ENCODE data around the gene DENND2A.
"Not testable (repeated sequence)": the region's sequence is repeated elsewhere in the genome, so short reads cannot be mapped to it uniquely, and the experiment has no call there.

The DENND2A gene

DNA sequence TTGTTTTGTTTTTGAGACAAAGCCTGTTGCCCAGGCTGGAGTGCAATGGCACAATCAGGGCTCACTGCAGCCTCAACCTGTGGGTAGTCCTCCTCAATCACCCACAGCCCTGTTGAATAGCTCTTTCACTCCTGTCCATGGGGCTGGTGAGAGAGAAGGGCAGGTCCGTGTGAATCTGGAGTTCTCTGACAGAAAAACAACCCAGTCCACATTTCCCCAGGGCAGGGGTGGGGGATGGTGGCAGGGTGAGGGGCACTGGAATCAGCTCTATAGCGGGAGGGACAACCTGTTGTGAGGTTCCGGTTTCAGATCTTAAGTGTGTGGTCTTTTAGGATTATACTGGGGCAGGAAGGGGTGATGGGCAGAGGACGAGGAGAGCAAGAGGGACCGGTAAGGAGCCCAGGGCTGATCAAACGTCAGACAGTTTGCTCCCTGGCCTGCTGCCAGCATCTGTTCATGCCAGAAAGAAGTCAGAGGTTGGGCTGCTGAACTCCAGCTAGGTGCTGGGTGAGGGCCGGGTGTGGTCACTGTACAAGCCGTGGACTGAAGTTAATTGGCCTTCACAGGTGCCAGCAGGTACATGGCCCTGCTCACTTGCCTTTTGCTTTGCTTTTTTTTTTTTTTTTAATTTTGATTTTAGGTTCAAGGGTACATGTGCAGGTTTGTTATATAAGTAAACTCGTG, 128.2 kb downstream of the DENND2A start:
- DNase-seq (ENCODE audit: low read depth in 2 of 2): no peak

DNA sequence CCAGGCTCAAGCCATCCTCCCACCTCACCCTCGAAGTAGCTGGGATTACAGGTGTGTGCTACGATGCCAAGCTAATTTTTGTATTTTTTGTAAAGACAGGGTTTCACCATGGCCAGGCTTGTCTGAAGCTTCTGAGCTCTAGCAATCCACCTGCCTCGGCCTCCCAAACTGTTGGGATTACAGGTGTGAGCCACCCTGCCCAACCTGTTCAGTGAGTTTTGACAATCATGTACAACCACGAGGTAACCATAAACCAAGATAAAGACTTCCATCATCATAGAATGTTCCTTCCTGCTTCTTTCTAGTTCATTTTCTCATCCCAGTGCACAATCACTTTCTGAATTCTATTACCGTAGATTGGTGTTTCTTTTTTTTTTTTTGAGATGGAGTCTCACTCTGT, 130.8 kb downstream of the DENND2A start:
- DNase-seq (ENCODE audit: low read depth in 2 of 2): no peak

DNA sequence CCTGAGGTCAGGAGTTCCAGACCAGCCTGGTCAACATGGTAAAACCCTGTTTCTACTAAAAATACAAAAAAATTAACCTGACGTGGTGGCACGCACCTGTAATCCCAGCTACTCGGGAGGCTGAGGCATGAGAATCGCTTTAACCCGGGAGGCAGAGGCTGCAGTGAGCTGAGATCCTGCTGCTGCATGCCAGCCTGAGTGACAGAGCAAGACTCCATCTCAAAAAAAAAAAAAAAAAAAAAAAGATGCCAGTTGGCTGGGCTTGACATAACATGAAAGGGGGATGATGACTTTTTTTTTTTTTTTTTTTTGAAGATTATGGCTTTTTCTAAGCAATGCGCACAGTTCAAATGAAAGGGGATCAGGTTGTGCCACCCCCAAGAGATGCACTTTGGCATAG, 133.1 kb downstream of the DENND2A start:
- not testable (repeated sequence) for DNase-seq (ENCODE audit: low read depth in 2 of 2)

DNA sequence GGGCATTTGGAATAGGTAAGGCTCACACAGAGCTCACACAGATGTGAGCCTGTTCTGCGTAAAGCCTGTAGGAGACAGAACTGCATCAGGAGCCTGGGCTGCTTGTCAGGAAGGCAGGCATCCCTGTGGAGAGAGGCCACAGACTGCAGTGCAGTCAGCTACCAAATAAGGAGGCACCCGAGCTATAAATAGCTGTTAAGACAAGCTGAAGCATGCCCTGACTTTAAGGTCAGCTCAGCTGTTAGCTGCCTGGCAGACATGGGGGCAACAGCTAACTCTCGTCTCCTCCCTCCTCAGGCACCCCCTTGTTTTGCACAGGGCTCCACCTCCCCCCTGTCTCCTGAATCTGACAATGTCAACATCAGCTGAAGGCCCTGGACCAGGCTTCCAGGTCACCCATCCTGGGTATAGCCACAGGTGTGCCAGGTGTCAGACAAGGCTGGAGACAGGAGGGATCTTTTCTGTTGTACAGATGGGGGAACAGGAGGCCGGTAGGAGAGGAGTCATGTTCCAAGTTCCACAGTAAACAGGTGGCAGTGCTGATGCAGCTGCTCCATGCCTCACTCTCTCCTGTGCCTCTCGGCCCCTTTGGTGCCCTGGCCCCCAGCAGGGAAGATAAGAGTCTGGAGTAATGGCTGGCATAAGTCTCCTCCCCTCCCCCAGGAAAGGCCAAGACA, 133.7 kb downstream of the DENND2A start:
- DNase-seq (ENCODE audit: low read depth in 2 of 2): peak in 1 of 2 experiments; percentile 22

DNA sequence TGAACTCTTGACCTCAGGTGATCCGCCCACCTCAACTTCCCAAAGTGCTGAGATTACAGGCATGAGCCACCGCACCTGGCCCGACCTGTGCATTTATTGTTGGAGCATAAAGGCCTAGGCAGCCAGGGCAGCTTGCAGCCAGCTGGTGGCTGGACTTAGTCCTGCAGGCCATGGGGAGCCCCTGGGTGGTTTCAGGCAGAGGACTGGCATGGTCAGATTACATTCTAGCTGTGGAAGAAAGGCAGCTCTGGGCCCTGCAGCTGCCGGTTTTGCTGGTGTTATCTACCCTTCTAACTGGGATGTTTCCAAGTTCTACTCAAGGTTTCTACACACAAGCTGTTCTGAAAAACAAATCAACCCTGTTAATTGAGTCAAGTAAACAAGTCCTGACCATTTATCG, 138.6 kb downstream of the DENND2A start:
- DNase-seq (ENCODE audit: low read depth in 2 of 2): no peak

DNA sequence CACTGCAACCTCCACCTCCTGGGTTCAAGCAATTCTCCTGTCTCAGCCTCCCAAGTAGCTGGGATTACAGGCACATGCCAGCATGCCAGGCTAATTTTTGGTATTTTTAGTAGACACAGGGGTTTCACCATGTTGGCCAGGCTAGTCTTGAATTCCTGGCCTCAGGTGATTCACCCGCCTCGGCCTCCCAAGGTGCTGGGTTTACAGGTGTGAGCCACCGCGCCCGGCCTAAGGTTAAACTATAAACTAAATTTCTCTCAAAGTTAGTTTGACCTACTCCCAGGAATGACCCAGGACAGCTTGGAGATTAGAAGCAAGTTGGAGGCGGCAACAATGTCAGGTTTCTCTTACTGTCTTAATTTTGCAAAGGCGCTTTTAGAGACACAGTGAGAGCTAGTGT, 142.8 kb downstream of the DENND2A start:
- not testable (repeated sequence) for DNase-seq (ENCODE audit: low read depth in 2 of 2)

DNA sequence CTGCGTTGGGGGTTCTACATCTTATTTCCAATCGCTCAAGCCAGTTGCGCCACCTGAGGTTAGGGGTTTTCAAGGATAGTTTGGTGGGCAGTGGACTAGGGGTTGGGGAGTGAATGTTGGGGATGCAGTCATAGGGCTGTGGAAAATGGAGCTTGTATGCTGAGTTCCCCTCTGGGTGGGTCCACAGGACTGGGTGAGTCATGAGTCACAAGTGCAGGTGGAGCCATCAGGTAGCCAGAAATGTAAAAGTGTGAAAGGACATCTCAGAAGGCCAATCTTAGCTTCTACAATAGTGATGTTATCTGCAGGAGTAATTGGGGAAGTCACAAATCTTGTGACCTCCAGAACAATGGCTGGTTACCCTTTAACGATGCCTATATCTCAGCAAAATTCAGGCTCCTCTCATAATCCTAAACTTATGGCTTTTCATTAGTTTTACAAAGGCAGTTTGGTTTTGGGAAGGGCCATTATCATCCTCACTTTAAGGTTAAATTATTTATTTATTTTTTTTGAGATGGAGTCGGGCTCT, 143.3 kb downstream of the DENND2A start:
- DNase-seq (ENCODE audit: low read depth in 2 of 2): no peak

DNA sequence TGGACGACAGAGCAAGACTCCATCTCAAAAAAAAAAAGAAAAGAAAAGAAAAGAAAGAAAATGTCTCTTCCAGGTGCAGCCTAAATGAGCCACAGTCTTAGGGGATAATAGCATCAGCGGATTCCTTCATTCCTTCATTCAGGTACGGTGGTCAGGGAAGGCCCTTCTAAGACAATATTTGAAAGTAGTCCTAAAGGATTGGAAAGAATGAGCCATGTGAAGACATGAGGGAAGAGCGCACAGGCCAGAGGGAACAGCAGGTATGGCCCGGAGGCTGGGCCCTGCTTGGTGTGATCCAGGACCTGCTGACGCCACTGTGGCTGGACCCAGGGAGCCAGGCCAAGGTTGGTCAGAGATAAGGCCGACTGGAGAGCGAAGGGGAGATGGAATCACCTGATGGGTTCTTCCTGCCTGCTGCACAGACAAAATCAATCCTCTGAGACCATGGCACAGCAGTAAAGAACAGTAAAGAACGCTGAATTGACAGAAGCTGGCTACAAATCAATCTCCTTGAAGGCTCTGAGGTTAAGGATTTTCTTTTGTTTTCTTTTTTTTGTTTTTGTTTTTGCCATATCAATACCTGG, 145.0 kb downstream of the DENND2A start:
- DNase-seq (ENCODE audit: low read depth in 2 of 2): no peak

DNA sequence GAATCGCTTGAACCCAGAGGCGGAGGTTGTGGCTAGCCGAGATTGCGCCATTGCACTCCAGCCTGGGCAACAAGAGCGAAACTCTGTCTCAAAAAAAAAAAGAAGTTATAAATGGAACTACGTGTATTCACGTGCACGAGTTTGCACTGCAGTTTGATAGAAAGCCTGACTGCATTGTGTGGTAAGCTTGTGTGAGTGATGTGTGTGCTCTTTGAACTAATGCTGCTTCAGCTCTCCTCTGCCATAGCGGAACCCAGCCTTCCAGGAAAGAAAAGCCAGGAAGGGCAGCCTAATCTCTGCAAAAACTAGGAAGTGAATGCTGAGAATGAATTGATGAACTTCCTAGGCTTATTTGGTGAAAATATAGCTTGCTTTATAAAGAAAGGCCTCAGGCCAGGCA, 145.7 kb downstream of the DENND2A start:
- no peak for DNase-seq (ENCODE audit: low read depth in 2 of 2)

DNA sequence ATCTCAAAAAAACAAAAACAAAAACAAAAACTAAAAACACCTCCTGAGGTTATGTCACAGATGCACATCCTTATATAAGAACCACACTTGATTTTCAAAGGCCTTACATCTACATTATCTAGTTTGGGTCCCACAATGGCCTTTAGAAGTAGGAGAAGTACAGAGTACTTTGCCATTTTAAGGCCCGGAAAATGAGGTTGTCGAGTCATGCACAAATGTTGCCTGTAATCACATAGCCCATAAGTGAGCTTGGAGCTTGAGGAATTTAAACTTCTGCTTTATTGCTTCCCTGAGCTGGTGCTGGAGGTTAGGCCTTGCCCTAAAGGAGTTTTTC, 151.6 kb downstream of the DENND2A start:
- no peak for DNase-seq (ENCODE audit: low read depth in 2 of 2)

DNA sequence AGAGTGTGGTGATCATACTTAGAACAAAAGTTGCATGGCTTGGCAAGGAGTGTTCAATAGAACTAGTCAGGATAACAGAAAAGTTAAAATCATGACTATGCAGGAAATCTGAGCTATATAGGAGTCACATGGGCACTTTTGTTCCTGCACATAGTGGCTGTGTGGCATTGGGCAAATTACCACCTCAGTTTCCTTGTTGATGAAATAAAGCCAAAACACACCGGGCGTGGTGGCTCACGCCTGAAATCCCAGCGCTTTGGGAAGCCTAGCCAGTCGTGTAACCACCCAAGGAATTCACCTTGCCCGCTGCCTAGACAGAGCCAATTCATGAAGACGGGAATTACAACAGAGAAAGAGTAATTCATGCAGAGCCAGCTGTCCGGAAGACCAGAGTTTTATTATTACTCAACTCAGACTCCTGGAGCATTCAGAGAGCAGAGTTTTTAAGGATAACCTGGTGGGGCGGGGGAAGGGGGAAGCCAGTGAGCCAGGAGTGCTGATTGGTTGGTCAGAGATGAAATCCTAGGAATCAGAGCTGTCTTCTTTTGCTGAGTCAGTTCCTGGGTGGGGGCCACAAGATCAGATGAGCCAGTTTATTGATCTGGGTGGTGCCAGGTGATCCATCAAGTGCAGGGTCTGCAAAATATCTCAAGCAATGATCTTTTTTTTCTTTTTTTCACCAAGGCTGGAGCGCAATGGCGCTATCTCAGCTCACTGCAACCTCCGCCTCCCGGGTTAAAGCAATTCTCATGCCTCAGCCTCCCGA, 154.9 kb downstream of the DENND2A start:
- DNase-seq (ENCODE audit: low read depth in 2 of 2): no peak

DNA sequence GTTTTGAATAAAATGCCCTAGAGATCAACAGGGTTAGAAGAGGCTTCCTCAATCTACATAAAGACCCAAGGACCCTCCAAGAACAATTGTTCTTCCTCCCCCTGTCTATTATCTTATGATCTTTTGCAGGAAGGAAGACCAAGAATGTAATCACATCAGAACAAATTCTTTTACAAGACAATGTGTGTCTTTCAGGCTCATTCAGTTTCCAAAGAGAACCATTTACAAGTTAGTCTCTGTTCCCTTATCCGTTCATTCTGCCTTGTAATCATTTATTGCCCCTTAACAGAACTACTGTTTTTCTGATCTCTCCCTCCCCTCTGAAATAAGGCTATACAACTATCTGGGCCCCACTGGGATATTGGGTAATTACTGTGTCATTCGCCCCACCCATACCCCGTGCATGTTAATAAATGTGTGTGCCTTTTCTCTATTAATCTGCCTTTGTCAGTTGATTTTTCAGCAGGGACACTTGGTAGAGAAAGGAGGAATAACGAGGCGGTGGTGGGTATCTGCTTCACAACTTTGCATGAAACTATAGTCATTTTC, 155.6 kb downstream of the DENND2A start:
- no peak for DNase-seq (ENCODE audit: low read depth in 2 of 2)

DNA sequence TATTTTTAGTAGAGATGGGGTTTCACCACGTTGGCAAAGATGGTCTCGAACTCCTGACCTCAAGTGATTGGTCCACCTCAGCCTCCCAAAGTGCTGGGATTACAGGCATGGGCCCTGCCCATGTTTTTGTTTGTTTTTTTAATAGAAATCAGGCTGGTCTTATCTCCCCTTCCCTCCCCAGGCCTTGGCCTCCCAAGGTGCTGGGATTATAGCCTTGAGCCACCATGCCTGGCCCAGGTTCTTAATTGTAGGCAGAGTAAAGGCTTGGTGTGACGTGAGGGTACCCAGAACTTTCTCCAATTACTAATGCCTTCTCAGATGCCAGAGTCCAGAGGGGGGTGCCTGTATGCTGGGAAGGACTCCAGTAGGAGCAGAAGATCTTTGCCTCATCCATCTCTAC, 156.1 kb downstream of the DENND2A start:
- DNase-seq (ENCODE audit: low read depth in 2 of 2): no peak

DNA sequence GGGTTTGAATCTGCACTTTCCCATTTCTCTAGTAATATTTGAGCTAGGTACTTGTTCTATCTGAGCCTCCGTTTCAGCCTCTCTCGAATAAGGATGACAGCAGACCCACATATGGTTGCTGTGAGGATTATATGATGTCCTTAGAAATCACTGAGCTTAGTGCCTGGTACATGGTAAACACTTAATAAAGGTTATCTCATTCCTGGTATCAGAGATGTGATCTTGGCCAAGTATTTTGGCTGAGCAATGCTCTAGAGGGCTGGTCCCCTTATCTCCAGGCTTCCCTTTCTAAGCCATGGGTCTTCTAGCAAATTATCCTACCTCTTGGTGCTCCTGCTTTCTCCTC, 160.9 kb downstream of the DENND2A start:
- no peak for DNase-seq (ENCODE audit: low read depth in 2 of 2)

DNA sequence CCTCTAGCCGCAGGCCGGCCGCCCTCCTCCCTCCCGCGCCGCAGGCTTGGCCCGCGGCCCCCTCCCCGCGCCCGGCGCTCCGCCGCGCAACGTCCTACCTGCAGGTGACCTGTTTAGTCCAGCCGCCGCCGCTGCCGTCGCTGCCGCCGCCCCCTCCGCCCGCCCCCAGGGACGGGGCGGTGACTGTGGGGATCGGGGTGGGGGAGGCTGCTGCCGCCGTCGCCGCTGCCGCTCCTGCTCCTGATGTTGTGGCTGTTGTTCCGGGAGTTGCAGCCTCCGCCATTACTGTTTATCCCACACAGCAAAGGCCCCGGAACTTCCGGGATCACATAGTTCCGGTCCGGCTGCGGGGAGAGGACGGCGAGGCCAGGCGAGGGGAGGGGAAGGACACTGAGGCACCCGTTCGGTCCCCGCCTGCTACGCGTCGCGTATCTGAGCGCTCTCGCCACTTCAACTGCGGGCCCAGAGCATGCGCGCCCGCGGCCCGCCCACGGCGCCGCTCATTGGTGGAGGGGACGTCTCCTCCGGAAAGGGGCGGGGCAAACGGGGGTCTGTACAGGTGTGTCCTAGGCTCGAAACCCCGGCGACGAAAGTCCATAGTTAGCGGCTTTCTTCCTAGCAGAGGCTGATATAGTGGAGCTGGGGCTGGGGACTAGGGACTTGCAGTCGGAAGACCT, 161.4 kb downstream of the DENND2A start, which contains the start of gene MKRN1:
Gene MKRN1 (minus strand): TSS at position 444 of the 677 bp plus-strand sequence. CDS start 161 bp downstream, at position 283.
- DNase-seq (ENCODE audit: low read depth in 2 of 2): peak; percentile 59 to 61

DNA sequence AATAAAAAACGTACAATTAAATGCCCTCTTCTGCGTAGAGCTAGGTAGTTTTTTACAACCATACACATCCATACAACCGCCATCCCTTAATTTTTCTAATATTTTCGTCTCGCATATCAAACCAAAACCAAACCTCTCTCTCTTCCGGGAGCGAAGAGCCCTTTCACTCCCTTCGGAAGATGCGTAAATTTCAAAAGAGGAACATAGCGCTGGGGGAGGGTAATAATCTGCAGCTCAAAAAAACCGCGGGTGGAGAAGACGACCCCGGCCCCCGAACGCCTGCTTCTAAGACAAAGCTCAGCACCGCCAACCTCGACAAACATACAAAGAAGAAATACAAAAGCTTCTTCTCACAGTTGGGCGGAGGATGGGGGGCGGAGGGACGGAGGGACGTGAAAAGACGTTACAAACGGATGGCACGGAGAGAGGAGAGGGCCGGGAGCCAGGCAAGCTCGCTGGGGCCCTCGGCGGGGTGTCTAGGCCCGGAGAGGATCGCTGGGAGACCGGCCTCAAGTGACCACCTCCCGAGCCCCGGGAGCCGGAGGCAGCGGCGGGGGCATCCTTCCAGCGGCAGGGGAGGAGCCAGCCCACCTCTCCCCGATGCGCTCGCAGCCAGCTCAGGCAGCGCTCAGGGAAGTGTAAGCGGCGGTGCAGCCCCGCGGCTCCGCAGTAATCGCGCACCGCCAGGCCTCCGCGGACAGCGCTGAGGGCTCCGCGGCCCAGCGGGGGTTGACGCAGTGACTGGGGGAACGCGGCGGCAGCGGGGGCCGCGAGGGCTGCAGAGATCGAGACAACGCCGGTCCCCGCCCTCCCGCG, 162.2 kb downstream of the DENND2A start:
- DNase-seq (ENCODE audit: low read depth in 2 of 2): no peak

DNA sequence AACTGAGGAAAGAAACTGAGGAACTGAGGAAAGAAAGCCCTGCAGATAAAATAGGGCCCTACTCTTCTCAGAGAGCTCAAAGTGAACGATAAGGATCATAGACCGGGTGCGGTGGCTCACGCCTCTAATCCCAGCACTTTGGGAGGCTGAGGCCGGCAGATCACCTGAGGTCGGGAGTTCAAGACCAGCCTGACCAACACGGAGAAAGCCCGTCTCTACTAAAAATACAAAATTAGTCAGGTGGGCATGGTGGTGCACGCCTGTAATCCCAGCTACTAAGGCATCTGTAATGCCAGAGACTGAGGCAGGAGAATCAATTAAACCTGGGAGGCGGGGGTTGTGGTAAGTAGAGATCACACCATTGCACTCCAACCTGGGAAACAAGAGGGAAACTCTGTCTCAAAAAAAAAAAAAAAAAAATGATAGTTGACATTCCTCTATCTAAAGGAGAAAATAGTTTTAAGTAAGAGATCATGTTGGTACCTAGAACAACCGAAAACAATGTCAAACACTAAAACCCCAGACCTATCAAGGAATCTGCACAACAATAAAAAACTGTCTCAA, 163.8 kb downstream of the DENND2A start:
- DNase-seq (ENCODE audit: low read depth in 2 of 2): no peak

DNA sequence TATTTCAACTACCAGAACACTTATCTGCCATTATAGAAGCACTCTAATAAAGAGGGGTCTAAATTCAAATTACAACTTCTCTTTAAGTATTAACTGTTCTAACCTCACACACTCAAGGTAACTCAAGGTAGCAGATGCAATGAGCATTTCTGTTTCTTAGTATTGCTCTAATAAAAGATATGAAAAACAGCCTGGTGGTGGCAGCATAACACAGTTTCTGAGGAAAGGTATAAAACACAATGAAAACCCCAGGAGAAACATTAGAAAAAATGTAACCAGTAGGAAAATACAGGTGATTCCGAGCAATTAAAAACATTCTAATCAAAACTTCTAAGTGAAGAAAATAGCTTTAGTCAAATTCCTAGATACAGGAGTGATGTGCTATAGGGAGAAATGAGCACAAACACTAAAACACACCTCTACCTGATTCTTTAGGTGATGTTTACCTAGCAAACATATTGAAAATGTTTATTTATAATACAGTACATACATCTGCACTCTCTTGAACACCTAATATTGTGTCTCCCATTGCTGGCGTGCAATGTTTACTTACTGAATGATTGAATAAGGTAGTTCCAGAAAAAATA, 164.8 kb downstream of the DENND2A start:
- DNase-seq (ENCODE audit: low read depth in 2 of 2): no peak

Data from fibroblast of skin of left biceps (primary cell).